Ishikawa (cell line): ENCODE measurements around the gene ERBB4.

Experiments used
- CEBPB ChIP-seq: IDR thresholded peaks from 2 replicates; pipeline ENCODE4 v1.6.1; 2012
- EP300 ChIP-seq: IDR thresholded peaks from 2 replicates; pipeline ENCODE4 v1.6.1; 2012; ENCODE audit warnings: borderline replicate concordance
- RAD21 ChIP-seq: IDR thresholded peaks from 2 replicates; pipeline ENCODE4 v1.6.1; 2012; ENCODE audit warnings: low read depth
- TAF1 ChIP-seq: IDR thresholded peaks from 2 replicates; pipeline ENCODE4 v1.6.1; 2012; ENCODE audit warnings: low read depth, mild to moderate bottlenecking
- ZBTB7A ChIP-seq: IDR thresholded peaks from 2 replicates; pipeline ENCODE4 v1.6.1; 2012; ENCODE audit warnings: low read depth
- TF ChIP-seq, protein P1 (sequence below): IDR thresholded peaks from 2 replicates; pipeline ENCODE4 v1.6.1; 2012; ENCODE audit warnings: low read depth, mild to moderate bottlenecking

DNA sequence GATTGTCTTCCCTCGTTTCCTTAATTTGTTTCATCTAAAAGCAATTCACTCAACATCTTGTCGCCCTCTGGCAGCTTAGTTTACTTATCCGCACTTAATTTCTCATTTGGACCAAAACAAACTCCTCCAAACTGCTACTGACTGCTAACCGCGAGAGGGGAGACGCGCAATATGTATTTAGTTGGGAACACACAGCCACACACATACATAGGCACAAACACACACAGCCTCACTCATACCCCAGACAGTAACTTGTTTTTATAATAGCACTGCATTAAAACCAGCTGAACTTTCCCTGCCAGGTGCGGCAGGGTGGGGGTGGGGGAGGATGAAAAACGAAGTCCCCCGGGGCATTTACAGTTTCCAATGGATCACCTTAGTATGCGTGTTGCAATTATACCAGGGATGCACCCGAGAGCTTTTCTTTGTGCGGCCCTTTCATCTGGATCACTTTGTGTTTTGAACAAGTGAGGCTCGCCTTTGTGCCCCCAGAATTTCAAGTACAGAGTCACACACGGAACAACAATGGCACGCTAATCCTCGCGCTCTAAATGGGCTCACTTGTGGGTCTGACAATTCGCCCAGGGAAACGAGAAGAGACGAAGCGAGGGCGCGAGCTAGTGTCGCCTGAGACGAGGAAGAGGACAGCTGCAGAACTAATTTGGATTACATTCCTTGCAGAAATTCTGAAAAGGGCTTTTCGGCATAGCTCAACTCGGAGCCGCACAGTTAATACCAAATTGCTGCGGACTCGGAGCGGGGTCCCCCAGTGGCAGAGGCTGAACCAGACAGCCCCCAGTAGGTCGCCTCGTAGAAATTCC lies 2.4 kb downstream of the ERBB4 start:
- TF ChIP-seq ZBTB7A (no peak), EP300 (no peak), TAF1 (no peak), RAD21 (no peak), CEBPB (no peak)
- TF ChIP-seq, protein P1, sequence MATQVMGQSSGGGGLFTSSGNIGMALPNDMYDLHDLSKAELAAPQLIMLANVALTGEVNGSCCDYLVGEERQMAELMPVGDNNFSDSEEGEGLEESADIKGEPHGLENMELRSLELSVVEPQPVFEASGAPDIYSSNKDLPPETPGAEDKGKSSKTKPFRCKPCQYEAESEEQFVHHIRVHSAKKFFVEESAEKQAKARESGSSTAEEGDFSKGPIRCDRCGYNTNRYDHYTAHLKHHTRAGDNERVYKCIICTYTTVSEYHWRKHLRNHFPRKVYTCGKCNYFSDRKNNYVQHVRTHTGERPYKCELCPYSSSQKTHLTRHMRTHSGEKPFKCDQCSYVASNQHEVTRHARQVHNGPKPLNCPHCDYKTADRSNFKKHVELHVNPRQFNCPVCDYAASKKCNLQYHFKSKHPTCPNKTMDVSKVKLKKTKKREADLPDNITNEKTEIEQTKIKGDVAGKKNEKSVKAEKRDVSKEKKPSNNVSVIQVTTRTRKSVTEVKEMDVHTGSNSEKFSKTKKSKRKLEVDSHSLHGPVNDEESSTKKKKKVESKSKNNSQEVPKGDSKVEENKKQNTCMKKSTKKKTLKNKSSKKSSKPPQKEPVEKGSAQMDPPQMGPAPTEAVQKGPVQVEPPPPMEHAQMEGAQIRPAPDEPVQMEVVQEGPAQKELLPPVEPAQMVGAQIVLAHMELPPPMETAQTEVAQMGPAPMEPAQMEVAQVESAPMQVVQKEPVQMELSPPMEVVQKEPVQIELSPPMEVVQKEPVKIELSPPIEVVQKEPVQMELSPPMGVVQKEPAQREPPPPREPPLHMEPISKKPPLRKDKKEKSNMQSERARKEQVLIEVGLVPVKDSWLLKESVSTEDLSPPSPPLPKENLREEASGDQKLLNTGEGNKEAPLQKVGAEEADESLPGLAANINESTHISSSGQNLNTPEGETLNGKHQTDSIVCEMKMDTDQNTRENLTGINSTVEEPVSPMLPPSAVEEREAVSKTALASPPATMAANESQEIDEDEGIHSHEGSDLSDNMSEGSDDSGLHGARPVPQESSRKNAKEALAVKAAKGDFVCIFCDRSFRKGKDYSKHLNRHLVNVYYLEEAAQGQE = no peak
